Measurements from ENCODE around the gene GNAQ.

Gene GNAQ

DNA sequence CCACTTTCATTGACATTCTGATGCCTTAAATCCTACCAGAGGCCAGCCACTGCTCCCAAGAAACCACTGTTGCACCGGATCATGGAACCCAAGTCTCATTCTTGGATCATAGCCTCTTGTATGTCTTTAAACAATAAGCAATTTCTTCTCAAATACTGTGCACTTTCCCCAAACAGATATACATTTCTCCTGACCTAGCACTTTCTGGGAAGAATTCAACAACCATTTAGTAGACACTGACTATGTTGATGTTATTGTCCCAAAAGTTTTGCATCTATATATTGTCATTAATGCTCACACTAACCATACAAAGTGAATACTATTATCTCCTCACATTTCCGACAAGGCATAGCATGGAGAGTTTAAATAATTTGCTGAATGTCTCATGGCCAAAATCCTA, 123.3 kb downstream of the GNAQ start:
- Histone ChIP-seq H3K27ac (no peak overlapping the region), H3K4me3 (ENCODE audit: low read depth, low read length) (no peak overlapping the region), H3K27me3 (ENCODE audit: control insufficient read depth, insufficient read depth, low read length) (no peaks in the 10 kb centered on the region), H3K4me1 (no peaks in the 10 kb centered on the region), H3K4me2 (ENCODE audit: low read length) (no peak overlapping the region), H3K36me3 (ENCODE audit: control insufficient read depth, insufficient read depth, low read length) (no peaks in the 10 kb centered on the region), H3K9ac (no peak overlapping the region), H3K79me2 (peaks cover 7% of the 10 kb centered on the region), H2AFZ (no peak overlapping the region), H3K9me3 (ENCODE audit: control insufficient read depth, low read length) (no peaks in the 10 kb centered on the region)
- TF ChIP-seq, protein P1, sequence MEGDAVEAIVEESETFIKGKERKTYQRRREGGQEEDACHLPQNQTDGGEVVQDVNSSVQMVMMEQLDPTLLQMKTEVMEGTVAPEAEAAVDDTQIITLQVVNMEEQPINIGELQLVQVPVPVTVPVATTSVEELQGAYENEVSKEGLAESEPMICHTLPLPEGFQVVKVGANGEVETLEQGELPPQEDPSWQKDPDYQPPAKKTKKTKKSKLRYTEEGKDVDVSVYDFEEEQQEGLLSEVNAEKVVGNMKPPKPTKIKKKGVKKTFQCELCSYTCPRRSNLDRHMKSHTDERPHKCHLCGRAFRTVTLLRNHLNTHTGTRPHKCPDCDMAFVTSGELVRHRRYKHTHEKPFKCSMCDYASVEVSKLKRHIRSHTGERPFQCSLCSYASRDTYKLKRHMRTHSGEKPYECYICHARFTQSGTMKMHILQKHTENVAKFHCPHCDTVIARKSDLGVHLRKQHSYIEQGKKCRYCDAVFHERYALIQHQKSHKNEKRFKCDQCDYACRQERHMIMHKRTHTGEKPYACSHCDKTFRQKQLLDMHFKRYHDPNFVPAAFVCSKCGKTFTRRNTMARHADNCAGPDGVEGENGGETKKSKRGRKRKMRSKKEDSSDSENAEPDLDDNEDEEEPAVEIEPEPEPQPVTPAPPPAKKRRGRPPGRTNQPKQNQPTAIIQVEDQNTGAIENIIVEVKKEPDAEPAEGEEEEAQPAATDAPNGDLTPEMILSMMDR (IDR thresholded peaks at IDR 0.05): no peak

DNA sequence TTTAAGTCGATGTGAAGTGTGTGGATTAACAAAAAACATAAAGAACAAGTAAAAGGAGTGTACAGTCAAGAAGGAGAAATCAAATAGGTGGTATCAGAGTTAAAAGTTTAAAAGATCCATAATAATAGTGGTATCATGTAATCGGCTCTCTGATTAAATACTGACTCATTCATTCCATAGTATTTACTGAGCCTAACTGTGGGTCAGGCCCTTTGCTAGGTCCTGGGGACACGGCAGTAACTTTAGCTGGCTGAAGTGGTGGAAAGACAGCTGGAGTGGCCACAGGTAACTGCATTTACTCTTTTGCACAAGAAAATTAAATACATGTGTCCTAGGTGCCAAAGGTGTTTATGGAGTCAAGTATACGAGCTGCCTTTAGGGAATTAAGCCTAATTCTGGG, 124.0 kb downstream of the GNAQ start:
- H3K4me1 ChIP-seq: no peaks in the 10 kb centered on the region
- no peaks in the 10 kb centered on the region for H3K36me3 ChIP-seq (ENCODE audit: control insufficient read depth, insufficient read depth, low read length)
- no peak overlapping the region for H3K4me2 ChIP-seq (ENCODE audit: low read length)
- no peaks in the 10 kb centered on the region for H3K9me3 ChIP-seq (ENCODE audit: control insufficient read depth, low read length)
- TF ChIP-seq, protein P1 (IDR thresholded peaks at IDR 0.05): no peak
- no peak overlapping the region for H3K4me3 ChIP-seq (ENCODE audit: low read depth, low read length)
- no peak overlapping the region for H3K27ac ChIP-seq
- no peak overlapping the region for H3K9ac ChIP-seq
- H2AFZ ChIP-seq: no peak overlapping the region
- H3K27me3 ChIP-seq (ENCODE audit: control insufficient read depth, insufficient read depth, low read length): no peaks in the 10 kb centered on the region
- H3K79me2 ChIP-seq: peaks cover 7% of the 10 kb centered on the region

DNA sequence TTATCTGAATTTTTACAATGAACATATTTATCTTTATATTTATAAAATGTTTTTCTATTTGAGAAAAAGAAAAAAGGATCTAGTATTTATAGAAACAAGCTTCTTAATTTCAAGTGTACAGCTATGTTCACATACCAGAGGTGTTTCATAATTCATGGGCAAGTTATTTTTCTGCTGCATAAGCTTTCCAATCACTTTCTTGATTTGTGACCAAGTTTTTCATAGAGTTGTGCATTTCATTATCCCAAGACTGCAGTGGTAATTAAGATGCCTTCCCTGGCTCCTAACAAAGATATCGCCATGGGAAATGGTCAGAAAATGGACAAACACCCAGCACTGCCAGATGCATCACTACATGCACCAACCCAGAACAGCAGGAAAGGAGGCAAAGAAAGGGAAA, 124.6 kb downstream of the GNAQ start:
- Histone ChIP-seq H3K27me3 (ENCODE audit: control insufficient read depth, insufficient read depth, low read length) (no peaks in the 10 kb centered on the region), H3K9me3 (ENCODE audit: control insufficient read depth, low read length) (no peaks in the 10 kb centered on the region), H3K27ac (no peak overlapping the region), H3K36me3 (ENCODE audit: control insufficient read depth, insufficient read depth, low read length) (no peaks in the 10 kb centered on the region), H2AFZ (no peak overlapping the region), H3K4me2 (ENCODE audit: low read length) (no peak overlapping the region), H3K4me1 (no peaks in the 10 kb centered on the region), H3K79me2 (peaks cover 7% of the 10 kb centered on the region), H3K9ac (no peak overlapping the region), H3K4me3 (ENCODE audit: low read depth, low read length) (no peak overlapping the region)
- TF ChIP-seq, protein P1 (IDR thresholded peaks at IDR 0.05): no peak

DNA sequence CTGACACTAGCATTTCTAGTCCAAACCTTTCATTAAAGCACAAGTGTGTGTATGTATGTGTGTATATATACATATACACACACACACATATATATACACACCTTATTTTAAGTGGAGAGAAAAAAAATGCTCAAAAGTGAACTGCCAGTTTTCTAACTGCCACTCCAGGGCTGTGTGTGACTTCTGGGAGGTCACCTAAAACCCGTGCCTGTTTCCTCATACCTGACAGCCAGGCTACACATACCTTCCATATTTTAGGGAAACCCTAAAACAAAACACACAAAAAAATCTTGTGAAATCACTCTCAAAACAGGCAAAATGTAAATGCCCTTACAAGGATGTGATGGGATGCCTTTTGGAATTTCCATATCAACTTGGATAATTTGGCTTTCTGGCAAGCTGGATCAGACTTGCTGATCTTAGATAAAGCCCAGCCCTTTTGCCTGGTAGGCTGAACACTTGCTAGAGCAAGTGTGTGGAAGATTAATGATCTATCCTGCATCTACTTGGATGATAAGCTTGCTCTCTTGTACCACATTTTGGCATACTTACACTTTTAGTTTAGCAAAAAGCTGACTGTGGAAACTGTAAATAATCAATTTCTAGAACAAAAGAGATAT, 127.8 kb downstream of the GNAQ start:
- Histone ChIP-seq H3K4me2 (ENCODE audit: low read length) (no peak overlapping the region), H3K27me3 (ENCODE audit: control insufficient read depth, insufficient read depth, low read length) (no peaks in the 10 kb centered on the region), H3K4me3 (ENCODE audit: low read depth, low read length) (no peak overlapping the region), H3K9me3 (ENCODE audit: control insufficient read depth, low read length) (no peaks in the 10 kb centered on the region), H3K27ac (no peak overlapping the region), H3K9ac (no peak overlapping the region), H3K36me3 (ENCODE audit: control insufficient read depth, insufficient read depth, low read length) (no peaks in the 10 kb centered on the region), H2AFZ (no peak overlapping the region), H3K79me2 (peaks cover 3% of the 10 kb centered on the region), H3K4me1 (no peaks in the 10 kb centered on the region)
- TF ChIP-seq, protein P1 (IDR thresholded peaks at IDR 0.05): no peak

DNA sequence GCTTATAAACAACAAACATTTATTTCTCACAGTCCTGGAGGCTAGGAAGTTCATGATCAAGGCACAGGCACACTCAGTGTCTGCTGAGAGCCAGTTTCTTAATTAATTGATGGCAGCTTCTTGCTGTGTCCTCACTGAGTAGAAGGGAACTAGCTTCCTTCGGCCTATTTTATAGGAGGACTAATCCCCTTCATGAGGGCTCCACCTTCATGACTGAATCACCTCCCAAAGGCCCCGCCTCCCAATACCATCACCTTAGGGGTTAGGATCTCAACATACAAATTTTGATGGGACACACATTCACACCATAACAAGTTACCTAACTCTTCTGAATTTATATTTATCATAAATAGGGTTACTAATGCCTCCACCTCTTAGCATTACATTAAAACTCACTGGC, 129.8 kb downstream of the GNAQ start:
- no peaks in the 10 kb centered on the region for H3K9me3 ChIP-seq (ENCODE audit: control insufficient read depth, low read length)

More for the DNA sequence above, 129.8 kb downstream of the GNAQ start:
- H3K4me3 ChIP-seq (ENCODE audit: low read depth, low read length): no peak overlapping the region
- H3K36me3 ChIP-seq (ENCODE audit: control insufficient read depth, insufficient read depth, low read length): no peaks in the 10 kb centered on the region
- no peaks in the 10 kb centered on the region for H3K4me1 ChIP-seq
- no peak overlapping the region for H3K27ac ChIP-seq
- H3K27me3 ChIP-seq (ENCODE audit: control insufficient read depth, insufficient read depth, low read length): no peaks in the 10 kb centered on the region
- peaks cover 3% of the 10 kb centered on the region for H3K79me2 ChIP-seq
- H3K9ac ChIP-seq: no peak overlapping the region
- no peak overlapping the region for H2AFZ ChIP-seq
- H3K4me2 ChIP-seq (ENCODE audit: low read length): no peak overlapping the region
- TF ChIP-seq, protein P1 (IDR thresholded peaks at IDR 0.05): no peak
